Dermis microvascular lymphatic vessel endothelial cell (primary cell): ENCODE data around the gene FGF14. TPM values are rescaled to one million over a fixed set of nuclear protein-coding genes. Genes with fewer than 3 reads are reported as not detected.

Experiments used
- DNase-seq, 2 donors: peaks; one replicate each; pipeline versions ENCODE4 v3.0.0 to v3.0.0-alpha.2; 2010; ENCODE audit warnings: low read depth in 2 of 2
- total RNA-seq: library from RNA; depleted of rRNA; stranded (reverse); fragments of >200 nt; gene quantifications from 2 replicates; pipeline ENCODE4 v1.2.1, GENCODE V29; 2014

The FGF14 gene
- total RNA-seq, 1 donor from 2014 or later: 2.4 TPM

DNA sequence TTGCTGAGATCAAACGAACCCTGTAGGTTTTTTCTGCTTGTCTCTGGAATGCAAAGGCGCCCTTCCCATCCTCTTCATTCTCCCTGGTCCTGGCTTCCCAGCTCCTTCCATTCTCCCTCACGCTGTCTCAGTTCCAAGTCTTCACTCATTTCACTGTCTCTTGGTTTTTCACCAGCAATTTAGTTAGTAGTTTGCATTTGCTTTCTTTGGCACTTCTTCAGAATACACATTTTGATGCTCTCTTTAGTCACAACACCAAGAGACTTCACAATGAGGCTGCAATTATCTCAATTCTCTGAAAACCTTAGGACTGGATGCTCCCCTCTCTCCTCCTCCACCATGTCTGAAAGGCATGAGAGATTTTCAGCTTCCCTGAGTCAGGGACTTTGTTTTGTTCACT lies 470.7 kb downstream of the FGF14 start:
- no peak for DNase-seq

DNA sequence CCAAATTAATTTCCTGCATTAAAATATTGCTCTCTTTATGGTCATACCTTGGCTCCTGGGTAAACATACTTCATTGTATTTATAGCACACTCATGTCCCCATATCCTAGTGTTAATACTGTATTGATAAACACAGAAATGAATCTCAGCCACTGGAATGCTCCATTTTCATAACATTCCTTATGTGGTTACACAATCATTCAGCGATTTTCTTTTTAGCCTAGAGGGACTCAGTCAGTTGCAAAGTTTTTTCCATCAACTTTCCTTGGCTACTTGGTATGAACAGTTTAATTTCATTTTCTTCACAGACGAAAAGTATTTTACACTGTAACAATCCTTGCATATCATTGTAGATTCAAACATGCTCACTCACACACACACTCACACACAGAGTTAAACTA lies 471.5 kb downstream of the FGF14 start:
- DNase-seq: no peak

DNA sequence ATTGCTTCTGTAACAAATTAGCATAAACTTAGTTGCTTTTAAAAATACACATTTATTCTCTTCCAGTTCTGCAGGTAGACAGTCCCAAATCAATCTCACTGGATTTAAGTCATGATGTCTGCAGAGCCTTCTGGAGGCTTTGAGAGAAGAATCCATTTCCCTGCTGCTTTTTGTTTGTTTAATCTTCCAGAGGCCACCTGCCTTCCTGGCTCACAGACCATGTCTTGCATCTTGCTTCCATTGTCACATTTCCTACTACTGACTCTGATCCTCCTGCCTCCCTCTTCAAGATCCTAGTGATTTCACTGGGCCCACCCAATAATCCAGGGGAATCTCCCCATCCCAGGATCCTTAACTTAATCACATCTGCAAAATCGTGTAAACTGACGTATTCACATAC lies 476.1 kb downstream of the FGF14 start:
- no peak for DNase-seq

DNA sequence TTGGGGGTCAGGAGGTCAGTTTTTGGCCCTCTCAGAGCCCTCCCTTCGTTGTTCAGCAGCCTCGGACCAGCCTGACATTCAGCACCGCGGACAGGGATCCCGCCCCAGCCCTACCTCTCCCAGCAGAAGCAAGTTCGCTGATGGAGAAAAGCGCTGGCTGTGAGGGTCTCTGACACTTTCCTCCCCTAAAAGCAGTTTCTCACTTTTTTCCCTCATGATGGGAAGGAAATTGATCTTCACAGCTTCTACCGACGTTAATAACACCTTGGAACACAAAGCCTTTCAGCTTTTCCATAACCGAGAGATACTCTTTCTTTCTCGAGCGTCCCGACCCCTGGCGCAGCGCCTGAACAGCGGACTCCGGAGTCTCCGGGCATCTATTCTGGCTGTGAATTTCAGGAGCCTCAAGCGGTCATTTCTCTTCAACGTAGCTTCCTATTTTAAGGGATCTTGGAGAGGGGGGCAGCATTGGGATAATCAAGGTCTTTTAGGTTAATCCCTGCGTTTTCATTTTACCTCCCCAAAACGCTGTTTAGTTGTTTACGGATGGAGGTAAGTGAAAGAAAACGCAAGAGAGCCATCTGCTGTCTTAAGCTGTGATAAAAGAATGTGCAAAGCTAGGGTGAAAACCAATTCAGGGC lies 482.2 kb downstream of the FGF14 start:
- peak in 1 of 2 donors; percentile 39 for DNase-seq

DNA sequence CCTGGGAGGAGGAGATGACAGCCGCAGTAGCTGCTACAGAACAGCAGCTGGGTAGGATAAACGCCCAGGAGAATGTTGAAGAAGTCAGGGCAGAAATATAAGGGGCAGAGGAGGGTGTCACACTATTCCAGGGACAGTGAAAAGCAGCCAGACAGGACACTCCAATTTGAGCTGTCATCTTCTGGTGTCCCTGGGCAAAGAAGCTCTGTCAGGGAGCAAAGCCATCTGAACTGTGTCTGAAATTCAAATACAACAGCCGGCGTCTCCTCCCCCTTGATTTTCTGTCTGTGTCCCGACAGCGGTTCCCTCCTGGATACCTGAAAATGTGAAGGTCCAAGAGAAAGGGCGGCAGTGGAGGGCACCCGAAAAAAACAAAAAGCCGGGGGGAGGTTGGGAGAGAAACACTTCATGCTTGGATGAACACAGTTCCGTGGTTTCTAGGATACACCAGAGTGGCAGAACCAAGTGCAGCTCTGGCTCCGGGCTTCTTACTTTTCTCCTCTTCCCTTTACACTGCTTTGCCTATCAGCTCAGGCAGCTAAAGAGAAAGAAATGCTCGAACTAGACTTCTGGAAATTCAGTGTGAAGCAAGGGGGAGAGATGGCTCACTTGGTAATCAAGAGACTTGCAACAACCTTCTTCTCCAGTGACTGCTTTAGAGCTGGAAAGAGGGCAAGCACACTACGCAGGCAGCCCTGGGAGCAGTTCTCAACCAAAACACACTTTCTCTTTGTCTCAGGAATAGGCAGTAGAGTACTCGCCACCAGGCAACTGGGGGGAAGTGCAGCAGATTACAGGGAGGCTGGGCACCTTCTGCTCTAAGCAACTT lies 483.8 kb downstream of the FGF14 start:
- DNase-seq: no peak

DNA sequence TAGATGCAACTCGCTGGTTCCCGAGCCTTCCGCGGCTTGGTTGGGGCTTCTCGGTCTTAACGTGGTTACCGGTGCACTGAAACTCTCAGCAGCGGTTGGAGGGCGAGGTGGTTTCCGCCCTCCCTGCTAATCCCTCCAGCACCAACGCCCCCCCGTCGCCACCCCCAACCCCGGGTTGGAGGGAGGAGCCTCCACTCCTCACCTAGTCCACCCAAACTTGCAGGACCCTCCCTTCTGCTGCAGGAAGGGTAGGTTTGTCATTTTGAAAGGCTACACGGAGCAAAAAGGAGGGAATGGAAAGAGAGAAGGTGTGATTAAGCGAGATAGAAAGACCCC lies 484.4 kb downstream of the FGF14 start:
- DNase-seq: no peak

DNA sequence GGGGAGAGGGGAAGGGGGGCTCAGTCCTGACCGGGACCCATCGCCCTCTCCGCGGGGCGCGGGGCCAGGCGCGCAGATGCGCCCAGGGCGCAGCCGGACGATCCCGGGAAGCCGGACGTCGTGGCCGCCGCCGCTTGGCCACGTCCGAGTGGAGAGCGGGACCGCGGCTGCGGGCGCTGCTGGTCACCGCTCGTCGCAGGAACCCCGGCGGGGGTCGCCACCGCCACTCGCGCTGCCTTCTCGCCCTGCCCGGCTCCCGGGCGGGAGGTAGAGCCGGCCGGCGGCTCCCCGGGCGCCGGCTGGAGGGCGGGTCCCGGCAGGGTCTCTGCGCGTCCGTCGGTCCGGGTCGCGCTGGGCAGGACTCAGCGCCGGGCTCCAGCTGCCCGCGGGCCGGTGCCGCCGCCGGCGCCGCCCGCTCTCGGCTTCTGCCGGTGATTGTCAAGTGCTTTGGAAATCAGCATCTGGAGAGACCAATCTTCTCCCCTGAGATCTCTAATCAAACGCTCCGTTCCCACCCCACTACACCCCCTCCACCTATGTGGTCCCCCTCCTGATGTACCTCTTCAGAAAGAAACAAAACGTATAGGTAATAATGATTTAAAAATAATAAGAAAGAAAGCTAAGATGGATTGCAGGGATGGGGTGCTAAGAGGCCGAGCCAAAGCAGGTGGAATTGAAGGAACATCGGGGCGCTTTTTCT lies 484.9 kb downstream of the FGF14 start:
- no peak for DNase-seq

DNA sequence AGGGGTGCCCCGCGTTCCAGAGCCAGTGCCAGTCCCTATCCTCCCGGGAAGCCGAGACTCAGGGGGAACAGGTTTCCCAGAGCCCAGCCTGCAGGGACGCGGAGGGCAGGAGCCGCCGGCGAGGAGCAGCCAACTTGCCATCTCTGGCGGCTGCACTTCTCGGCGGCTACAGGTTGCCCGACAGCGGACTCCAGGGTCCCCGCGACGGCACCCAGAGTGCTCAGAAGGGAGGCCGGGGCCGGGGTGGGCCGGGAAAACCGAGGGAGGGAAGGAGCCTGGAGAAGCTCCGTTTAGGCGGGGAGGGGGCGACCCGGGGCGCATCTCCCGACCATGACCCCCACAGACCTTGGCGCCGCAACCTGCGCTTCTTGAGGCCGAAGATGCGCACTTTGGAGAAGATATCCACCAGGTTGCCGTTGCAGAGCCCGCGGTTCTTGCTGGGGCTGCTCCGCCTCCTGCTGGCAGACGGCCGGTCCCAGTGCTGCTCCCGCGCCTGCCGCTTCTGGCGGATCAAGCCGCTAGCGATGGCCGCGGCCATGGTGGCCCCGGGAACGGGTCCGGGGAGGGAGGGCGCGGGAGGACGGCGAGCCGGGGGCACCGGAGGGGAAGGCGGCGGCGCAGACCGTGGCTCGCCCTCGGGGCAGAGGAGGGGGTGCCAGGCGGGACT lies 485.6 kb downstream of the FGF14 start:
- peak in 1 of 2 donors; percentile 22 for DNase-seq

DNA sequence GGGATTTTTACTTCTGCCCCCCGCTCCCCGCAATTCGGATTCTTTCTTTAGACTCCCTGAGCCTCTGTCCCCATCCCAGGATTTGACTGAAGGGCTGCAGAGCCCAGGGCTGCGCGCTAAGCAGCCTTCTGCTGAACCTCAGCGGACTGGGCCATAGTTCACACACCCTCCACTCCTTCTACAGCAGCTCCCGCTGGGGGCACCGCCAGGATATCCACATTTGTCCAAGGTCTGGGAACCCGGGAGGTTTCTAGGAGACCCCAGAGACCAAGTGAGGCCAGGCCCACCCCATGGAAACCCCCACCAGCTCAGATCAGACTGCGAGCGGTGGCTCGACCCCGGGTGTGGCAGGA lies 486.1 kb downstream of the FGF14 start:
- DNase-seq: no peak

DNA sequence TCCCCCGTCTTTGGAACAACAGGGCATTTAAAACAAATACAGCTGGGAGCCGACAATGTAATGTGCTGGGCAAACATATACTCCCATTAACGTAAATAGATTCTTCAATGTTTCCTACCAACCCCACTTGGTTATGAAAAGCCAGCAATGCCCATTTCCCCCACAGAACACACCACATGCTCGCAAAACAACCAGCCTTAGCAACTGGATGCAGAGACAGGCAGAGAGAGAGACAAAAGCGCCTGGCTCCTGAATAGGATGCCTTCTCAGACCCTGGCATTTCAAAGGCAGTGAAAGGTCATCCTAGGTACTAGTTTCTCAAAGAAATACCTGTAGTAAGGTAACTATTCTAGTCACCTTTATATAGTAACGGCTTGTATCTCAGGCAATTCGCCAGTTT lies 486.5 kb downstream of the FGF14 start:
- DNase-seq: no peak

DNA sequence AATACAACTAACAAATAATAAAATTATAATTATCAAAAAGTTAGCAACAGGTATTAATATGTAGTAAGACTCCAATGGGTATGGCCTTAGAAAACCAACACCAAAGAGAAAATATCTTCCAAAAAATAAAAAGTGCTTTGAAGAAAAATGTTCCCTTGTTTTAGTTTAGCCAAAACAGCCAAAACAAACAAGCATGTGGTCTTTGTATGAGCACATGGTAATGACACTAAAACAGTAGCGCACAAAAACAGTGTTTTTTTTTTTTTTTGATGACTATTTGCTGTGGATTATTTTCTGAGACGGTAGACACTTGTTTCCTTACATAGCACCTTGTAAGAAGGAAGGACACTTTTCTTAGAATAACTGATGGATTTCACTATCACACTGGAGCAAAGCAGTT lies 490.1 kb downstream of the FGF14 start:
- no peak for DNase-seq

DNA sequence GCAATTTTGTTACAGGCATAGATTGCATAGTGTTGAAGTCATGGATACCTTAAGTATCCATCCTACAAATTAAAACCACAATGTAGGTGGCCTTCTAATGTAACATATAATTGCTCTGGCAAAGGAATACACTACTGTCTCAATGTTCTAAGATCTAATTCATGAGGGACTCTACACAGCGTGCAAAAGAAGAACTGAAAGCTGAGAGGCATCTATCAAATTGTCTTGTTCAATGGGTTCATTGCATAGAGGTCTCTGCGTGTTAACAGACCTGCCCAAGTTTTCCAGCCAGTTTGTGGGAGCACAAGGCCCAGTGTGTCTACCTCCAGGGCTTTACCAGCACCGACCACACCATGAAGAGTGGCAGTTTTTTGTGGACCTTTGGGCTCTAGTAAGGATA lies 498.0 kb downstream of the FGF14 start:
- DNase-seq: no peak

DNA sequence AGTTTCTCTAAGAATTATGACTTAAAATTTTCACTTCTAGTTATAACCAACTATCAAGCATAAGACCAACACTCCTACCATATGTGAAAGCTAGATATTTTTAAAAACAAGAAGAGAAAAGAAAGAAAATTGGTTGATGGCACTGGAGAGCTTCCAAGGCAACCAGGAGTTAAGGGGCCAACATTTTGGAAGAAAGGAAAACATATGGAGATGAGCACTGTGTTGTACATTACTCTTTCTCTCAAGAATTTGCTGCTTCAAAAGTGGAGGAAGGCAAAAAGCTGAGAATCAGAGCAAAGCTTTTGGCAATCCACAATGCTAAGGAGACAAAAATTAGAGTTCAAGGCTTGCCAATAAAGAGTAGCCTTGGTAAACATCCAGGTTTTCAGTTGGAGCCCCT lies 503.2 kb downstream of the FGF14 start:
- no peak for DNase-seq

DNA sequence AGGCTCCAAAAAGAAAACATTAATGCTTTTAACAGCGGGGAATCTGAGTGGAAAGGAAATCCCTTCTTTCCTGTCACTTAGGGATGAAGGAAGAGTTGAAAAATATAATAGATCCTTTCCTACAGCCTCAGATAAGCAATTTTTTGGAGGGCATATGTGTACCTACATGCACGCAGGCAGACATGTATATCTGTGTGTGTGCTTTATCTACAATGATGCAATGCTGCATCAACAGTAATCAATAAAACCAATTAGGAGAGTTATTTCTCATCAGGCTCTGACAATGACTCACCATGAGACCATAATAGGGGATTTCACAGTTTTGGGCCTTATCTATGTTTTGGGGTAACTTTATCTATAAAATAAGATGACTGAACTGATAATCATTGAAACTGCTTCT lies 505.3 kb downstream of the FGF14 start:
- no peak for DNase-seq

DNA sequence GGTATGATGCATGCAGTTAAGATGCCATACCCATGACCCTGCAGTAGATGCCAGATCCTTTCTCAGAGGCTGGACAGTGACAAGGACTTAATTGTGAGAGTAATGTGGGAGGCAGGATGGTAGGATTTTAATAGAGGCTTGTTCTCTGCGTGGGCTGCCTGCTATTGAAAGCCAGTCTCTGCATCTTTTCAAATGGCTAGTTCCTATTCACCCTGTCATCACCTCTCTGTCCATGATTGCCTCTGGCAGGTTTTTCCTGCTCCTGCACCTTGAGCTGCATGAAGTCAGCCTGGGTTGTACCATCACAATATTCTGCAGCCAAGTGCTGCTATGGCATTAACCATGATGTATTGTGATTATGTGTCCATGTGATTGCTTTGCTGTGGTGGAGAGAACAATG lies 508.8 kb downstream of the FGF14 start:
- no peak for DNase-seq

DNA sequence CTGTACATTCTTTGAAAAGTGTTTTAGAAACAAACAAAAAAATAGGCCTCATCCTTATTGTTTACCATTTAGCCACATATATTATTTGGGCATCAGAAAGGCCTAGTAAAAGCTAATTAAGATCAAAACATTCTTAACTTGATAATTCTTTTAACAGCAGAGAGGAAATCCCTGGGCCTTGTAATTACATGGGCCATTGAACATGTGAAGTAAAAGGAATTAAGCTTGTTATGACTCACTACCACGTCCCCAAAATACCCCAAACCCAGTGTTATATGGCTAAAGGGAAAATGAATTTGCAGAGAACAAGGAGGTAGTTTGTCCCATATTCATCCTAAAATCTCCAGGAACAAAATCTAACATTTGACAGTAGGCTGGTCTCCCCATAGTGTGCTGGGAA lies 509.6 kb downstream of the FGF14 start:
- DNase-seq: no peak

DNA sequence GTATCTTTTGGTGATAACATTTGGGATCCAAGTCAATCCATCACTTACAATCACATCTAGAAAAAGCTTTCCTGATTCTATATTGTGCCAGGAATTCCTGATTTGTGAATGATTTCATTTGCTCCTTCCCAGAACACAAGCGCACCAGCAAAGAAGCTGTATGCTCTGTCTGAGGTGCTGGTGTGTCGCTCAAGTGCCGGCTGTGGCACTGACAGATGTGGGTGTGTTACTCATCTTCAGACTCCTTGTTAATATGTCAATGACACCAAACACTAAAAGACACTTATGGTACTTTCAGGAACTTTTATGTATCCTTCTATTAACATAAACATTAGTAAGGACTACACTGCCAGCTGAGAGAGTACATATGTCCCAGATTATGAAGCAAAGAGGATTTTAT lies 520.3 kb downstream of the FGF14 start:
- DNase-seq: no peak

DNA sequence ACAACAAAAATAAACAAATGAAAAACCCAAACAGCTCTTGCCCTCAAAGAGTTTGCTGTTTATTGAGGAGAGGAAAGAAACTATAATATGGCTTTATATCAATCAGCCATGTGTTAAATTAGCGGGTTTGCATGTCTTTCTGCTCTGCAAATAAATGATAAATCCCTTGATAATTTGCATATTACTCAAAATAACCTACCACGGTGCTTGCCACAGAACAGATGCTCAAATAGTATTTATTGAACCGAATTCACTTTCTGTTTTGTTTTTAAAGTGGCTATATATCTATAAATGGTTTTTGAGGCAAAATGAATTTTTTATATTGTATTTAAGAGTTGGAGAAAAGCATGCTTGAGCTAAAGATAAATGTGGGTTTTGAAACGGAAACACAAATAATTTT lies 521.3 kb downstream of the FGF14 start:
- no peak for DNase-seq

DNA sequence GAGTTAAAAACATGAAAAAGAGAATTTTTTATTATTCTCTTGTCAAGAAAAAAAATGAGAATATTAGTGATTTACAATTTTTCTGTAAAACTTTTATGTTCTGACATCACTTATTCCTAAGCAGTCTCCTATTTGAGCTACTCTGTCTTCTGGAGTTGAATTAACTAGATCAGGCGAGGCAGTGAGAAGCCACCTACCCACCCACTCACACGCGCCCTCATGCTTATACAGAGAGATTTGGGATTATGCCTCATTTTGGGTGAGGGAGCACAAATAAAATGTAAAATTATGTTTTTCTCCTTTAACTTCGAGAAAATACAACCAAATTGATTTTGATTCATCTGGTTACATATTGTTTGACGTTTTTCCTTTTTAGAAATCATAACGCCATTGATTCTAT lies 524.9 kb downstream of the FGF14 start:
- DNase-seq: no peak

DNA sequence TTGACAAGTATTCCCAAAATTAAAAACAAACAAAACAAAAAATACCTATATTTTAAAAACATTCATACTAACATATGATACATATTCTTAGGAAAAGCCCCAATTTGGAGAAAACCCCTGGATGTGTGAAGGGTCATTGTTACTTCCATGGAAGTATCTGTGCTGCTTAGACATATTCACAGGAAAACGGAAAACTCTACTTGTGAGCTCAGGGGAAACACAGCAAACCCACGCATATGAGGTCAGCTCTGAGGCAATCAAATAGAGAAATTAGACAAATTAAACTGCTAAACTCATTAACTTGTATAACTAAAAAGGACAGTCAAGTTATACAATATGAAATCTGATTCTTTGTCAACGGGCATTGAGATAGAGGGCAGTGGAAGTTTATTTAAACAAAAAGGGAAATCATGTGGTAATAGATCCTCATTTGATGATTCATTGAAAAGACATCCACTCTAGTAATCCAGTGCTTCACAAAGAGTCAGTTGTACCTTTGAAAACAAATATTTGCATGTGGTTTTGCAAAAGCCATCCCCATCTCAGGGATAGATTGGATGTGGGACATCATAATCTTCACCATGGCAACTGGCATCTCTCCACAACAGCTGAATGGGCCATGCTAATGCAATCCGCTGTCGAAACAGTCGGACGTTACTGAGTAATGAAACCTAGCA lies 526.0 kb downstream of the FGF14 start:
- DNase-seq: no peak

DNA sequence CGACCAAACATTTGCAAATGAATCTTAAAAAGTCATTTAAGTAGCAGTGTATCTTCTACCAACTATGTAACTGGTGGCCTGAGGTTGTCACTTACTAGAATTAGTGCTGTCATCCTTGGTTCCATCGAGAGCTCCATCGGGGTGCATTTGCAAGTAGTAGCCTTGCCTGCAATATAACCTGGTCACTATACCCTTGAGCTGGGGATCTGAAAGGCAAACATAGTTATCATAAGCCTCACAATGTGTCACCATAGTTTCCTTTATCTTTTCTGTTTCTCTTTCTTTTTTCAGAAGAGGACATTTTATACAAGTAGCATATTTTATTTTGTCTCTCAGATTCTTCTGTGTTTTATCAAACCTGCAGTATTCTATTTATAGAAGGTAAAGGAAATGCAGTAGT lies 526.8 kb downstream of the FGF14 start:
- DNase-seq: no peak

DNA sequence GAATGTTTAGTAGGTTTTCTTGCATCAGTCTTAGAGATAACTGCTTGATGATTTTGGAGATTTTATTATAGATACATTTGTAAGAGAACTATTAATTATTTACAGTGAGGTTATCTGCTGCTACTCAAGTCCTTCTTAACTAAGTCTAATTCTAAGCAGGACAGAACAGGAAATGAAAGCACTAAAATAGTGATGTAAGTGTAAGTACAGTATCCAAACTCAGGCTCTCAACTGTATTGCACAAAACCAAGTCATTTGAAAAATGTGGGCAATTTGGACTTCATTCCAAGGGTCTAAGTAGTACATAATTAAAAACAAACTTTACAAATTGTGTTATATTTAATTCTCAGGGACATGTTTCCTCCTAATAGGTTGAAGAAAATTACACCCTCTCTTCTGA lies 532.3 kb downstream of the FGF14 start:
- no peak for DNase-seq
